GM21447 (cell line): ENCODE data around the gene FAM209A.
"Not testable (repeated sequence)": the region's sequence is repeated elsewhere in the genome, so short reads cannot be mapped to it uniquely, and the experiment has no call there.

ENCODE experiments used
- ATAC-seq: cut with Tn5 transposase; IDR thresholded peaks from one replicate; pipeline ENCODE4 v1.9.1; 2021; ENCODE audit not compliant: unreplicated experiment

The FAM209A gene

GRCh38 chr20:56524444-56524843 is at the start of gene FAM209A:
Gene FAM209A, plus strand, starts transcription at chr20:56524744. Its CDS starts 65 bp downstream, at chr20:56524809.
- ATAC-seq = not testable (repeated sequence)

GRCh38 chr20:56483970-56484369 is 40.6 kb upstream of the FAM209A start:
- no peak for ATAC-seq

GRCh38 chr20:56487216-56487615 is 37.3 kb upstream of the FAM209A start:
- ATAC-seq = no peak

- no peak for ATAC-seq
Measured at GRCh38 chr20:56488566-56488965, 36.0 kb upstream of the FAM209A start.

- ATAC-seq = no peak
Measured at GRCh38 chr20:56501116-56501515, 23.4 kb upstream of the FAM209A start.

- no peak for ATAC-seq
Measured at GRCh38 chr20:56503916-56504315, 20.6 kb upstream of the FAM209A start.

- ATAC-seq = no peak
Measured at GRCh38 chr20:56504373-56505005, 20.1 kb upstream of the FAM209A start.

GRCh38 chr20:56506103-56506502 is 18.4 kb upstream of the FAM209A start:
- no peak for ATAC-seq

- ATAC-seq = no peak
Measured at GRCh38 chr20:56511926-56512325, 12.6 kb upstream of the FAM209A start.

- no peak for ATAC-seq
Measured at GRCh38 chr20:56513161-56514150, 11.1 kb upstream of the FAM209A start.

- ATAC-seq = no peak
Measured at GRCh38 chr20:56516631-56517030, 7.9 kb upstream of the FAM209A start.

GRCh38 chr20:56517211-56517610 is 7.3 kb upstream of the FAM209A start:
- ATAC-seq = no peak

GRCh38 chr20:56517641-56518040 is 6.9 kb upstream of the FAM209A start:
- no peak for ATAC-seq

GRCh38 chr20:56518126-56518525 is 6.4 kb upstream of the FAM209A start:
- ATAC-seq = no peak

- no peak for ATAC-seq
Measured at GRCh38 chr20:56518721-56519398, 5.7 kb upstream of the FAM209A start.

- ATAC-seq = no peak
Measured at GRCh38 chr20:56519551-56519950, 5.0 kb upstream of the FAM209A start.

- no peak for ATAC-seq
Measured at GRCh38 chr20:56520180-56520579, 4.4 kb upstream of the FAM209A start.

- ATAC-seq = not testable (repeated sequence)
Measured at GRCh38 chr20:56520746-56521354, 3.7 kb upstream of the FAM209A start.

- no peak for ATAC-seq
Measured at GRCh38 chr20:56522311-56522710, 2.2 kb upstream of the FAM209A start.

- no peak for ATAC-seq
Measured at GRCh38 chr20:56527521-56527920, 3.0 kb downstream of the FAM209A start.

- not testable (repeated sequence) for ATAC-seq
Measured at GRCh38 chr20:56532946-56533345, 8.4 kb downstream of the FAM209A start, which contains the start of gene FAM209B. Gene FAM209B, plus strand, starts transcription at chr20:56533246. Its CDS starts 96 bp downstream, at chr20:56533342.
